HCT116 (cell line): ENCODE results near the gene TMEM132D. TPM values are rescaled to one million over a fixed set of nuclear protein-coding genes. Genes with fewer than 3 reads are reported as not detected.

Experiments
- ATAC-seq: fragments of 200-7000 bp; cut with Tn5 transposase; 2 replicates; pipeline ENCODE4 v1.9.1; 2020; ENCODE audit warnings: mild to moderate bottlenecking, moderate library complexity
- BruUV-seq: library from RNA; stranded (reverse); fragments of 400-500 nt; replicated peaks from 2 replicates; lab custom pipeline; 2021; lab: Mats Ljungman, UMichigan
- CTCF ChIA-PET: fragments of 300-600 bp; sonication (Branson Sonifier 250); formaldehyde crosslinking; loops from one replicate; lab custom pipeline; 2021; ENCODE audit warnings: antibody characterized with exemption; lab: Charles Lee
- POLR2A ChIA-PET: fragments of 300-600, 350-600 bp; sonication (Branson Sonifier 250); formaldehyde crosslinking; loops from one replicate; lab custom pipeline; 2021; ENCODE audit warnings: antibody characterized with exemption; lab: Charles Lee
- RAD21 ChIA-PET, 2 experiments: fragments of 300-600 bp; sonication (Branson Sonifier 250); formaldehyde crosslinking; loops; one replicate each; lab custom pipeline; 2023; ENCODE audit warnings: low total read pairs in 2 of 2; ENCODE audit not compliant: uncharacterized antibody in 2 of 2, unreplicated experiment in 2 of 2, low non-redundant PET in 1 of 2; lab: Charles Lee
- DNase-seq: peaks from one replicate; pipeline ENCODE4 v3.0.0-alpha.2; 2010; ENCODE audit warnings: low read depth, low spot score
- H2AFZ ChIP-seq: fragments of 200-600 bp; shearing (Covaris generic), sonication (generic); 2 replicates; pipeline ENCODE4 v1.6.1; 2017; ENCODE audit warnings: low read depth, mixed run types, mixed read lengths, antibody characterized with exemption, low read length; ENCODE audit not compliant: poor library complexity, severe bottlenecking
- H3K27ac ChIP-seq: 2 replicates; pipeline ENCODE4 v1.5.1; 2012; ENCODE audit warnings: low read depth, low read length
- H3K27me3 ChIP-seq: fragments of 200-600 bp; sonication (generic); 2 replicates; pipeline ENCODE4 v1.6.1; 2016; ENCODE audit warnings: mixed run types, low read length, mixed read lengths; ENCODE audit not compliant: insufficient read depth
- H3K36me3 ChIP-seq, 2 experiments: fragments of 200-500 bp in 1 of 2; fragments of 200-600 bp in 1 of 2; sonication (Bioruptor generic) in 1 of 2; sonication (generic) in 1 of 2; 2 replicates each; pipeline versions ENCODE4 v1.5.1 to v1.6.1; 2014 to 2016; ENCODE audit warnings: low read length in 2 of 2, inconsistent platforms in 1 of 2, mixed read lengths in 1 of 2, mixed run types in 1 of 2; ENCODE audit not compliant: insufficient read depth in 2 of 2, control insufficient read depth in 1 of 2
- H3K4me1 ChIP-seq, 2 experiments: fragments of 200-600 bp in 1 of 2; sonication (generic) in 1 of 2; 2 replicates each; pipeline versions ENCODE4 v1.5.1 to v1.6.1; 2012 to 2017; ENCODE audit warnings: low read length in 2 of 2, inconsistent platforms in 1 of 2, mild to moderate bottlenecking in 1 of 2, mixed read lengths in 1 of 2, mixed run types in 1 of 2, moderate library complexity in 1 of 2; ENCODE audit not compliant: insufficient read depth in 2 of 2, control insufficient read depth in 1 of 2
- H3K4me2 ChIP-seq: fragments of 200-600 bp; sonication (generic); 2 replicates; pipeline ENCODE4 v1.6.1; 2017; ENCODE audit warnings: mixed run types, low read length, mixed read lengths
- H3K4me3 ChIP-seq, 2 experiments: fragments of 200-600 bp in 1 of 2; sonication (generic) in 1 of 2; replicated peaks in 1 of 2; 2 replicates each; pipeline ENCODE4 v1.5.1; 2011 to 2016; ENCODE audit warnings: low read length in 2 of 2, control low read depth in 1 of 2, low read depth in 1 of 2, mild to moderate bottlenecking in 1 of 2, mixed read lengths in 1 of 2, mixed run types in 1 of 2
- H3K79me2 ChIP-seq: fragments of 200-600 bp; sonication (generic); 2 replicates; pipeline ENCODE4 v1.6.1; 2017; ENCODE audit warnings: mild to moderate bottlenecking, mixed run types, low read length, moderate library complexity, mixed read lengths; ENCODE audit not compliant: insufficient read depth
- H3K9ac ChIP-seq: fragments of 200-600 bp; sonication (generic); 2 replicates; pipeline ENCODE4 v1.6.1; 2016; ENCODE audit warnings: low read length, mixed read lengths
- H3K9me2 ChIP-seq: fragments of 200-600 bp; sonication (generic), shearing (Covaris generic); 2 replicates; pipeline ENCODE4 v1.6.1; 2017; ENCODE audit warnings: mixed run types, mild to moderate bottlenecking, moderate library complexity; ENCODE audit not compliant: insufficient read depth
- H3K9me3 ChIP-seq, 2 experiments: fragments of 200-500 bp in 1 of 2; fragments of 200-600 bp in 1 of 2; sonication (Bioruptor generic) in 1 of 2; sonication (generic) in 1 of 2; 2 replicates each; pipeline ENCODE4 v1.6.1; 2014 to 2017; ENCODE audit warnings: low read length in 2 of 2, mixed read lengths in 2 of 2, inconsistent platforms in 1 of 2, low read depth in 1 of 2, mild to moderate bottlenecking in 1 of 2, mixed run types in 1 of 2, moderate library complexity in 1 of 2; ENCODE audit not compliant: control insufficient read depth in 1 of 2, insufficient read depth in 1 of 2
- H4K20me1 ChIP-seq: fragments of 200-600 bp; sonication (generic), shearing (Covaris generic); 2 replicates; pipeline ENCODE4 v1.6.1; 2017; ENCODE audit warnings: mixed run types, mild to moderate bottlenecking, moderate library complexity; ENCODE audit not compliant: insufficient read depth
- CBX3 ChIP-seq: IDR thresholded peaks from 2 replicates; pipeline ENCODE4 v1.6.1; 2012; ENCODE audit warnings: low read depth
- CTCF ChIP-seq, 3 experiments: fragments of 200-600 bp in 1 of 3; sonication (generic) in 1 of 3; IDR thresholded peaks in 2 of 3; conservative IDR thresholded peaks in 1 of 3; 2 replicates each; pipeline ENCODE4 v1.5.1; 2012 to 2017; ENCODE audit warnings: low read depth in 2 of 3, low read length in 2 of 3, antibody characterized with exemption in 1 of 3, borderline replicate concordance in 1 of 3, control low read depth in 1 of 3, mild to moderate bottlenecking in 1 of 3, mixed read lengths in 1 of 3, mixed run types in 1 of 3, moderate library complexity in 1 of 3; ENCODE audit not compliant: insufficient read depth in 1 of 3
- EGR1 ChIP-seq: IDR thresholded peaks from 2 replicates; pipeline ENCODE4 v1.6.1; 2012; ENCODE audit warnings: low read depth
- ELF1 ChIP-seq: IDR thresholded peaks from 2 replicates; pipeline ENCODE4 v1.6.1; 2012; ENCODE audit warnings: low read depth, borderline replicate concordance
- JUND ChIP-seq: IDR thresholded peaks from 2 replicates; pipeline ENCODE4 v1.6.1; 2012
- RAD21 ChIP-seq: IDR thresholded peaks from 2 replicates; pipeline ENCODE4 v1.6.1; 2012; ENCODE audit warnings: low read depth, mild to moderate bottlenecking
- REST ChIP-seq: IDR thresholded peaks from 2 replicates; pipeline ENCODE4 v1.6.1; 2012; ENCODE audit warnings: low read depth
- SIN3A ChIP-seq: IDR thresholded peaks from 2 replicates; pipeline ENCODE4 v1.6.1; 2012; ENCODE audit warnings: low read depth
- SP1 ChIP-seq: IDR thresholded peaks from 2 replicates; pipeline ENCODE4 v1.6.1; 2012; ENCODE audit warnings: low read depth
- ZFX ChIP-seq: fragments of 450-650 bp; IDR thresholded peaks from 2 replicates; pipeline ENCODE4 v1.6.1; 2017
- ZNF274 ChIP-seq: fragments of 200-500 bp; sonication (Bioruptor generic); IDR thresholded peaks from 2 replicates; pipeline ENCODE4 v1.6.1; 2014; ENCODE audit warnings: mild to moderate bottlenecking, low read depth, low read length, inconsistent platforms
- intact Hi-C: fragments of 100-400 bp; cut with micrococcal nuclease; formaldehyde crosslinking; loops from 2 replicates; pipeline ENCODE4 v1.10.0; 2022
- total RNA-seq: library from RNA; stranded (reverse); gene quantifications from one replicate; pipeline ENCODE4 v1.2.1, GENCODE V29; 2021; ENCODE audit not compliant: unreplicated experiment

TMEM132D gene
- total RNA-seq, 1 experiment from 2014 or later: not detected

DNA sequence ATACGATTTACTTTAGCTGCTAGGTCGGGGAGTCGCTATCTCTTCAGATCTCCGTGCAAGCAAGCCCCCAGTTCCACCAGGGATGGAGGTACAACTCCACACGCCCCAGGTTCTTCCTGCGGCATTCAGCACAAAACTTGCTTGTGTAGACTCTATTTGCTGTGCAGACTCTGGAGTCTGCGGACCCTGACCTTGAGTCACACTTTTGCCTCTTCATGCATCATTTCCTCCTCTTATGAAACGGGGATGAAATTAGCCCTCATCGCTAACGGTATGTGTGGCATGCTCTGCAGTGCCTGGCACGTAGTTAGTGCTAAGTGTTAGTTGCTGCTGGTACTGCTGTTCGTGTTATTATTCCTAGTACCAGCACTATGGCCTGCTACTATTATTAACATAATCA, 84.4 kb downstream of the TMEM132D start:
- CTCF ChIA-PET: no interaction called here
- Histone ChIP-seq H3K27ac (no peak overlapping the region), H3K9ac (no peak overlapping the region), H3K9me3 (peaks cover 5 to 31% of the 10 kb centered on the region in 2 experiments; a peak in 2 of 4 replicates)
- TF ChIP-seq SP1 (no peak), JUND (no peak), CBX3 (no peak), ELF1 (no peak), SIN3A (no peak), RAD21 (no peak), ZFX (no peak)
- TF ChIP-seq, all 23 proteins: peak for 0
- no TSS peak for BruUV-seq
- Histone ChIP-seq H3K4me2 (no peak overlapping the region), H3K4me1 (no peaks in the 10 kb centered on the region), H2AFZ (no peak overlapping the region), H3K36me3 (no peaks in the 10 kb centered on the region), H3K27me3 (no peaks in the 10 kb centered on the region), H3K9me2 (no peaks in the 10 kb centered on the region), H3K4me3 (no peak overlapping the region), H3K79me2 (no peaks in the 10 kb centered on the region), H4K20me1 (no peaks in the 10 kb centered on the region)
- intact Hi-C loops: no loop called here
- ATAC-seq: no peak
- ChIA-PET RAD21 (no interaction called here), POLR2A (no interaction called here)
- DNase-seq: no peak

DNA sequence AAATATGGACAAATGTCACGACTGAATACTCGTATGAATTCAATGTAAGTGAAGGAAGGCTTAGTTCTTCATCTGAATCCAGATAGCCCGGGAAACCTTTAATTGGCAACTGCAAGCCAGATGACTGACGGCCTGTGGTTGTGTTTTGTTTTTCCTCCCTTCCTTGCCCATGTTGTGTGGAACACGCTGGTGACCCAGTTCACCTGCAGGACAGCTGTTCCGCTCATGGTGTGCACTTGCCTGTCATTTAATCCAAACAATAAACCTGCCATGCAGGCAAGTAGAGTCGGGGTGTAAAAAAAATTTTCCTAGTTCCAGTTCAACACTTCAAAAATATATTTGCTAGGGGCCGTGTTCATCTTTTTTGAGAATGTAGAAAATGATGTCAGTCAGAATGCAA, 88.0 kb downstream of the TMEM132D start:
- no peaks in the 10 kb centered on the region for H4K20me1 ChIP-seq
- no peak overlapping the region for H3K4me3 ChIP-seq
- H3K9me3 ChIP-seq: peaks cover 9 to 33% of the 10 kb centered on the region in 2 experiments; a peak in 2 of 4 replicates
- H3K27me3 ChIP-seq: no peaks in the 10 kb centered on the region
- no peak for DNase-seq
- intact Hi-C loops: no loop called here
- H3K36me3 ChIP-seq: no peaks in the 10 kb centered on the region
- H3K79me2 ChIP-seq: no peaks in the 10 kb centered on the region
- no peak overlapping the region for H3K4me2 ChIP-seq
- CTCF ChIA-PET: no interaction called here
- no peaks in the 10 kb centered on the region for H3K9me2 ChIP-seq
- TF ChIP-seq EGR1 (no peak), CTCF (IDR thresholded peaks at IDR 0.05 in 2 of 3, conservative IDR thresholded peaks at IDR 0.05 in 1 of 3; ENCODE audit: borderline replicate concordance in 1 of 3, insufficient read depth in 1 of 3, low read depth in 2 of 3, low read length in 2 of 3) (no peak), ZNF274 (no peak), SP1 (no peak), JUND (no peak), REST (no peak)
- TF ChIP-seq, all 23 proteins: peak for 0
- no peak for ATAC-seq
- BruUV-seq: no TSS peak
- no peak overlapping the region for H3K9ac ChIP-seq
- no peak overlapping the region for H2AFZ ChIP-seq
- ChIA-PET RAD21 (no interaction called here), POLR2A (no interaction called here)
- no peak overlapping the region for H3K27ac ChIP-seq
- H3K4me1 ChIP-seq: no peaks in the 10 kb centered on the region
